ENCODE measurements around the gene PRM2.

Gene PRM2

DNA sequence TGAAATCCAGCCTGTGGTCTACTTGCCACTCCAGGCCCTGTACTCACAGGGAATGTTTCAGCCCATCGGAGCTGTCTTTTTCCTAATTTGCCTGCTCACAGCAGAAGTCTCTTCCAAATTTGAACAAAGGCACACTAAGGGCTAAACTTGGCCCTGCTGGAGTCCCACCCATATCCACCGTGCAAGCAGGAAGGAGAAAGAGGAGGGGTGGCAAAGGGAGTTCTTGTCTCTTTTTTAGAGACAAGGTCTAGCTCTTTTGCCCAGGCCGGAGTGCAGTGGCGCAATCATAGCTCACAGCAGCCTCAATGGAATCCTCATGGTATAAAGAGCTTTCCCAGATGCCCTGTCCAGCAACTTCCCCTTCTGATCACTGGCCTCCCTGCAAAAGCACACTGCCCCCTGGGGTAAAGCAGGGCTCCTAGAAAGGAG lies 7.6 kb upstream of the PRM2 start:
- DNase-seq = no peak

DNA sequence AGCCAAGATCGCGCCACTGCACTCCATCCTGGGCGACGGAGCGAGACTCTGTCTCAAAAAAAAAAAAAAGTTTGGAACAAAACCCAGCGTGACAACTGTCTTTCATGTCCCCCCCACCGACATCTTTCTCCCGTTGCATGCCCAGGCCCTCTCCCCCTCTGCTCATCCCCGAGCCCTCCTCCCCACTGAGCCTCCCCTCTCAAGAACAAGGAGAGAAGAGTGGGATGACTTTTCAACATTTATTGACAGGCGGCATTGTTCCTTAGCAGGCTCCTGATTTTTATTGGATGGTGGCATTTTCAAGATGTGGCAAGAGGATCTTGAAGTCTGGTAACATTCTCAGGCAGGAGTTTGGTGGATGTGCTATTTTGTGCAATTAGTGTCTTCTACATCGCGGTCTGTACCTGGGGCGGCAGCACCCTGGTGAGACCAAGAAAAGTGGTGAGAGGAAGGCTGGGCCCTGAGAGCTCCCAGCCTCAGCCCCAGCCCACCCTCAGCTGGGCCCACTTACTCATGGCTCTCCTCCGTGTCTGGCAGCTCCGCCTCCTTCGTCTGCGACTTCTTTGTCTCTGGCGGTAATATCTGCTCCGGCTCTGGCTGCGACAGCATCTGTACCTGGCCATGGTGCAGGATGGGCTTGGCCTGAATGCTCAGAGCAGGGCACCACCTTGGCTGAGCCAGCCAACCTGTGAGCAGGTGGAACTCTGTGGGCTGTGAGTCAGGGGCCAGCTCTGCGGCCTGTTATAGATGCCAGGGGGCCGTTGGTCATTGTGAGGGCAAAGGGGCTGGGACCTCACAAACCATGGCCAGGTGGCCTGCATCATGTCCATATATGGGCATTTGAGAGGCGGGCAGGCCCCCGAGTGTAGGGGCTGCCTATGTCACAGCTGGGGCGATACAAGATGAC lies 4.6 kb upstream of the PRM2 start, which contains the start of gene PRM1:
Gene PRM1, minus strand, starts transcription at position 715 of the 907 bp plus-strand sequence. Its CDS starts 92 bp downstream, at position 623.
- DNase-seq = no peak

DNA sequence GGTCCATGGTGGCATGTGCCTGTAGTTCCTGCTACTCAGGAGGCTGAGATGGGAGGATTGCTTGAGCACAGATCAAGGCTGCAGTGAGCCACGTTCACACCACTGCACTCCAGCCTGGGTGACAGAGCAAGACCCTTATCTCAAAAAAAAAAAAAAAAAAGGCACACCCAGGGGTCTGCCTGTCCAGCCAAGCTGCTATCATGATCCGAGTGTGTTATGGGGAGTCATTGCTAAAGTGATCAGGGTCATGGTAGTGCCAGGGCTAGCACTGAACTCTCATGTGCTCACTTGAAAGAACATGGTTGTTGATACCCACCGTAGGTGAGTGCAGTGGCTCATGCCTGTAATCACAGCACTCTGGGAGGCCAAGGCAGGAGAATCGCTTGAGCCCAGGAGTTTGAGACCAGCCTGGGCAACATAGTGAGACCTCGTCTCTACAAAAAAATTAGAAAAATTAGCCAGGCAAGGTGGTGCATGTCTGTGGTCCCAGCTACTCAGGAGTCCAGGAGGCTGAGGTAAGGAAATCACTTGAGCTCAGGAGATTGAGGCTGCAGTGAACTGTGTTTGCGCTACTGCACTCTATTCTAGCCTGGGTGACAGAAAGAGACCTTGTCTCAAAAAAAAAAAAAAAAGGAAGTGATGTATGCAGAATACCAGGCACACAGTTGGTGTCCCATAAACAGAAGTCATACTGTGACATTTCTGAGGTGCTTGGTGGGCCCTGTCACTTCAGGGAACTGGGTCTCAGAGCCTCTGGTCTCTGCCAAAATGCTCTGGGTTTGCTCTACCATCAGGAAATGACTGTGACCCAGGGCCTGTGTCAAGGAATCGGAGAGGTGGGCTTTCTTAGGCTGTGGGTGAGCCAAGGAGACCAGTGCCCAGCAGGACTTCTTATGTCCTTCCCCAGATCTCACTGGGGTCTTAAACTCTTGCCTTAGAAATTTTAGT lies 2.7 kb upstream of the PRM2 start:
- no peak for DNase-seq

DNA sequence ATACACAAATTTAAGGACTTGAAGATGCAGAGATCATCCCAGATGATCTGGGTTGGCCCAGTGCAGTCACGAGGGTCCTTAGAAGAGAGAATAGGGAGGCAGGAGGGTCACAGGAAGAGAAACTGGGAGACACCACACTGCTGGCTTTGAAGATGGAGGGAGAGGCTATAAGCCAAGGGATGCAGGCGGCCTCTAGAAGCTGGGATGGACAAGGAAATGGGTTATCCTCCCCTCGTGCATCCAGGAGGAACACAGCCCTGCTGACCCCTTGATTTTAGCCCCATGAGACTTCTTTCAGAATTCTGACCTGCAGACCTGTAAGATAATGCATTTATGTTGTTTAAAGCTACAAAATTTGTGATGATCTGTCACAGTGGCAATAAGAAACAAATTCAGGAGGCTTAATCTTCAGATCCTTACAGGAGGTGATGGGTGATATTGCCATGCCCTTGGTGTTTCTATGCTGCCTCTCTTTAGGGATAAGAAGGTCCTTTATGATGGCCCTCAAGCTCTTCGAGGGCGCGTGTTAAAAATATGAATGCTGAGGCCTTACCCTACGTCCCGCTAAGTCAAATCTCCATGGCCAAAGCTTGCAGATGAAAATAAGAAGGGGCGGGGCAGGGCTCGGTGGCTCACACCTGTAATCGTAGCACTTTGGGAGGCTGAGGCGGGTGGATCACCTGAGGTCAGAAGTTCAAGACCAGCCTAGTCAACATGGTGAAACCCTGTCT lies 1.5 kb upstream of the PRM2 start:
- DNase-seq = no peak

DNA sequence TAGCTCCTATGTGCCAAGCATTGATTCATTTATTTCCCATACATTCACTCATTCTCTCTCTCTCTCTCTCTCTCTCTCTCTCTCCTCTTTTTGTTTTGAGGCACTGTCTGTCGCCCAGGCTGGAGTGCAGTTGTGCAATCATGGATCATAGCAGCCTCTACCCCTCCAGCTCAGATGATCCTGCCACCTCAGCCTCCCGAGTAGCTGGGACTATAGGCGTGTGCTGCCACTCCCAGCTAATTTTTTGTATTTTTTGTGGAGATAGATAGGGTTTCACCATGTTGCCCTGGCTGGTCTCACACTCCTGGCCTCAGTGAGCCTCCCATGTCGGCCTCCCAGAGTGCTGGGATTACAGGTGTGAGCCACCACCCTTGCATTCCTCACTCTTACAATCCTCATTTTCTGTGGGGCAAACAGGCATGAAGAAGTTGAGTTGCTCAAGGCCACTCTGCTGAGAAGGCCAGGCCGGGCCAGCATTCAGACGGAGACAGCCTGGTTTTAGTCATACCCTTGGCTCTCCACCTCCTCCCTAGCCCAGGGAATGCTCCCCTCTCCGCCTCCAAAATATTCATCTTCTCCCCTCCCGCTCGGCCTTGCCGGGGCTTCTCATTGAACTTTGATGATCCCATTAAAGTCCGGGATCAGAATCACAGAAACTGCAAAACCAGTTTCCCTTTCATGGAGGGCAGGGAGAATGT lies 765 bp upstream of the PRM2 start:
- DNase-seq = no peak

DNA sequence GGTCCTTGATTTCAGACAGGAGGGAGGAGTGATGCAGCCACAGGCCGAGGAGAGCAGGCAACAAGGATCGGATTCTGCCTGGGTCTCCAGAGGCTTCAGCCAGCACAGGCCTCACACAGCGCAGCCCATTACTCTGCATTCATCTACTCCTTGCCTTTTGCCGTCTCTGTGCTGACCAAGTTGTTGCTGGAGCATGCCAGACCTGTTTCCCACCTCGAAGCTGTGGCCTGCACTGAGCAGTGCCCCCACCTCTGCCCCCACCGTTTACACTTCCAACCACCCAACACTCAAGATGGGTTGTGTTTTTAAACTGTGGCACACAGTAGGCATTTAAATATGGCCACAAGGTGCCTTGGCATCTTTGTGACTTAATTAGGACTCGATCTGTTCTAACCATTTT lies 1.3 kb downstream of the PRM2 start:
- DNase-seq = no peak

DNA sequence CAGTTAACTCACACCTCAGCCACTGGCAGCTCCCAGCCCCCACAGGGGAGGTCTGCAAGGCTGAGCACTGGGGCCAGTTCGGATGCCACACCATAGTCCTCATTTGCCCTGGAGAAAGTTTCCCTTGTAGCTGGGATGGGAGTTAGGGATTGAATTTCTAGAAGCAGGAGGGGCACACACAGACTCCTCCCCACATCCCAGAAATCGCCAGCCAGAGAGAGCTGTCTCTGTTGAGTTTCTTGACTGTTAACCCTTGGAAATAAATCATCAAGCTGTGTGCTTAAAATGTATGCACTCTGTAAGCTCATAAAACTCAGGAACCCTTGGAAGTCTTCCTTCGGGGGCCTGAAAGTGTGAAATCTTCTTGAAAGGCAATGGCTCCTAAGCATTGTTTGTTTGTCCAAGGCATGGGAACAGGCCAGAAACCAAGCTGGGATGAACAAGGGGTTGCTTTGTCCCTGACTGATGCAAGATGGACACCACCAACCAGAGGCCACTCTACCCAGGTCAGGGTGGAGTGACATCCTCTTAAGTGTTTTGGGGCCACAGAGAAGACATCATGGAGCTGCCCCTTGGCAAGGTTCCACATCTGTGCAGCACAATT lies 2.5 kb downstream of the PRM2 start:
- no peak for DNase-seq

DNA sequence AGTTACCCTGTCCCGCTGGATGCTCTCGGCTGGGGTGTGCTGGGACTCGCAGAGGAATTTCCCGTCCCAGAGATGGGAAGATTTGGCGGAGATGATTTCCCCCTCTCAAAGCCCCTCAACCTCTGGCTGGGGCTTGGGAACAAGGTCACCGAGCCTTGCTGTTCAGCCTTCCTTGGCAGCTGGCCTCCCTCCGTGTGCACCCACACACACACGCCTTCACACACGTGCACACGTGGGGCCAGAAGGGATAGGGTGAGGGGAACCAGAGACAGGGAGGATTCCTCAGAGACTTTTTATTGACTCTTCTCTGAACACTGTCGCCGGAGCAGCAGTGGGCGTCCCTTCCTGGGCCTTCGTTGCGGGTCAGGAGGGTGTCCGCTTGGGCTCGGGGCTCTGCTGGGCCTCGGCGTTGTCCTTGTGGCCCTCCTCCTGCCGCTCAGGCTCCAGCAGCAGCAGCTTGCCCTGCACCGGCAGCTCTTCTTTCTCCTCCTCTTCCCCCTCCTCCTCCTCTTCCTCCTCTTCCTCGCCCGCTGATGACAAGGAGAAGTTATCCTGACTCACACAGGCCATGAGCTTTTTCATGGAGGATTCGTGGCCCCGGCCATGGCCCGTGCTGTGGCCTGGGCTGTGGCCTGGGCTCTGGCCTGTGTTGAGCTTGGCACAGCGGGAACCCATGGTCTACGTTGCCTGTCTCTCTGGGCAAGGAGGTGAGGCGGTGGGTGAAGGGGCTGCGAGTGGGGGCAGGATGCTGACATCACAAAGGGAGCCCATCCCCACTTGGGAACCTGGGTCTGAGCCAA lies 3.2 kb downstream of the PRM2 start, which contains the start of gene PRM3:
Gene PRM3, minus strand, starts transcription at position 709 of the 800 bp plus-strand sequence. Its CDS starts 34 bp downstream, at position 675.
- no peak for DNase-seq

DNA sequence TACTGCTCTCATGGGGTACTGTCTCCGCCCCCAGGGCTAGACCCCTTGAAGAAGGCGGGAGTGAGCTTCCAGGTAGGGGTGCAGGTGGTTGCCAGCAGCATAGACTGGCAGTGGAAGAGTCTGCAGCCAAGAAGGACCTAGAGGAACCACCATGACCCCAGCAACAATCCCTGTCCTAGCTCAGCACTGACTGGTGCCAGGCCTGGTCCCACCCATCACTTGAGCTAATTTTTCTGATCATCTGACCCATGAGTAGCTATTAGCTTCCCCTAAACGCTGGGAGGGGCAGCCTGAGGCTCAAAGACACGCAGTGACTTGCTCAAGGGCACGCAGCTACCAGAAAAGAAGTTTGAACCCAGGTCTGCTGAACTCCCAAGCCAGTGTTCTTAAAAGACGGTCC lies 3.8 kb downstream of the PRM2 start:
- no peak for DNase-seq

DNA sequence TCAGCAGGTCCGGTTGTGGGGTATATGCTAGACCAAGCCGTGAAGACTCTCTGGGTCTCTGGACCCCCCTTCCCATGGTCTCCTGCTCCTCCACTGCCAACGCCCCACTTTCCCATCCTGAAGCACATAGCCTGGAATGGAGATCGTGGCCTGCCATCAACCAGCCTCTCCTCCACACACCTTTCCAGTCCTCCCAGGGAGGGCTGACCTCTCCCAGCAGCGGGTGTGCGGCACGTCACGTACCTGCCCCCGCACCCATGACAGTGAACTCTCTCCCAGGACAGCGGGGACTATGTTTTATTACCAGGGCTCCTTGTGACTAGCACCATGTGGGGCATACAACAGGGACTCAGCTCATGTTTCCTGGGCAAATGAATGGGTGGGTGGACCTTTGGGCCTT lies 4.7 kb downstream of the PRM2 start:
- no peak for DNase-seq

DNA sequence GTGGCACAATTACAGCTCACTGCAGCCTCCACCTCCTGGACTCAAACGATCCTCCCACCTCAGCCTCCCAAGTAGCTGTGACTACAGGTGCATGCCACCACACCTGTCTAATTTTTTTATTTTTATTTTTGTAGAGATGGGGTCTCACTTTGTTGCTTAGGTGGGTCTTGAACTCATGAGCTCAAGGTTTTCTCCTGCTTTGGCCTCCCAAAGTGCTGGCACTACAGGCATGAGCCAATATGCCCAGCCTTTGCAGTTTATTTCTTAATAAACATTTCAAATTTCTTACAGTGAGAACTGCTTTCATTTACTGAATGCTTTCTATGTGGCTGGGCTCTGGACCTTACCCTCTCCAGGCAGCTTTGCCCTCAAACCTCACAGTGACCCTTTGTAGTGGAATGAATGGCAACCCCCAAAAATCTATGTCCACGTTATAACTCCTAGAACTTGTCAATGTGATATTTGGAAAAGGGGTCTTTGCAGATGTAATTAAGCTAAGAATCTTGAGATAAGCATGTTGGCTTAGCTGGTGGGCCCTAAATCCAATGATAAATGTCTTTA lies 5.6 kb downstream of the PRM2 start:
- DNase-seq = no peak

DNA sequence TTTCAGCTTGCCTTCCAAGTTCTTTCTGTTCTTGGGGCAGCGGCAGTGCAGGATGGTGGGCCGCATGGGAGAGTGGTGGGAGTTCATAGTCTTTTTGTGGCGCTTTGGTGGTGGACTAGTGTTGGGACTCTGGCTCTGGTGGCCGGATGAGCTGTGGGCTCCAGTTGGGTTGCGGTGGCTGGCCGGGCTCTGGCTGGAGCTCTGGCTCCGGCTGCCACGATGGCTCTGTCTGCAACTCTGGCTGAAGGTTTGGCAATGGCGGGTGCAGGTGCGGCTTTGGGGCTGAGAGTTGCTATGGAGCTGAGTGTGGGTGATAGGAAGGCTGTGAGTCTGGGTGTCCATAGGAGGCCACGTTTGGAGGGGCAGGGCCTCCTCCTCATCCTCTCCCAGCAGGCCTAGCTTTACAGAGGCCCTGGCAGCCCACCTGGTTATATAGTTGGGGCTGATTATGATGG lies 7.3 kb downstream of the PRM2 start, which contains the start of gene TNP2:
Gene TNP2, minus strand, starts transcription at position 405 of the 455 bp plus-strand sequence. Its CDS starts 63 bp downstream, at position 342.
- DNase-seq = no peak

DNA sequence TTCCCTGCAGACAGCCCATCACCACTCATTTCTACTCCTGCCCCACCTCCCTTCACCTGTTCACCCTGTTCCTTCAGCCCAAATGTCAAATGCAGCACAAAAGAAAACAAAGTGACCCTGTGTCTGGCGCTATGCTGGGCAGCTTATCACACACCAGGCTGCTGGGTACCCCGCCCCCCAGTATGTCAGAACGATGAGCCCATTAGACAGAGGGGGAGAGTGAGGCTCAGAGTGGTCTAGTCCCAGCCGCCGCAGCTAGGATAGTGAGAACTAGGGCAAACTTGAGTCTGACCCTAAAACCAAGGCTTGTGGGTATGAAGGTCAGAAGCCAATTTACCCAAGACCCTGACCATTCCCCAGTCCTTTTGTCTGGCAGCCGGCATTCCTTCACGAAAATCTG lies 11.2 kb downstream of the PRM2 start:
- DNase-seq = no peak

DNA sequence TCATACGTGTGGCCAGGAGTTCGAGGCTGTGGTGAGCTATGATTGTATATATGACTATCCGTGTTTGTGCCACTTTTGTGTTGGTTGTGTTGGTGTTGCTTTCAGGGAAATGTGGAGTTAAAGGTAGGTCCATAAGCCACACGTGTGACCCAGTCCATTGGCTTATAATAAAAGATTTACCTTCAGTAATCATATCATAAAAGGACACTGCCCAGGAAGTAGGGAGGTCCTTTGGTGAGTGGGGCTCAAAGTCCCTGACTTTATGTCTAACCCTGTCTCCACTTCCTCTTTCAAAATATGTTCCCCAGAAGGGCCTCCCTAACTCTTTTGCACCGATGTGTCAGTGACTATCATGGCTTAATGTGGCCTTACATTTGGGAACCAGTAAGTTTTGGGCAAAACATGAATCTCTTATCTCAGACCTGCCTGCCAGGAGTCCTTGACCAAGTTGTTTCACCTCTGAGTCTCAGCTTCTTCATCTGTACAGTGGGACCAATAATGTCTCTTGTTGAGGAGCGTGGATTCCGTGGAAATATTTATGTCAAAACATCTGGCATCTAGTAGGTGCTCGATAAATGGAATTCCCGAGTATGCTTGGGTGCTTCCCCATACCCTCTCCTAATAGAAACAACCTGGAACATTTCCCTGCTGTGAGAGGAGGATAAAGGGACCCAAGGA lies 12.0 kb downstream of the PRM2 start:
- no peak for DNase-seq

DNA sequence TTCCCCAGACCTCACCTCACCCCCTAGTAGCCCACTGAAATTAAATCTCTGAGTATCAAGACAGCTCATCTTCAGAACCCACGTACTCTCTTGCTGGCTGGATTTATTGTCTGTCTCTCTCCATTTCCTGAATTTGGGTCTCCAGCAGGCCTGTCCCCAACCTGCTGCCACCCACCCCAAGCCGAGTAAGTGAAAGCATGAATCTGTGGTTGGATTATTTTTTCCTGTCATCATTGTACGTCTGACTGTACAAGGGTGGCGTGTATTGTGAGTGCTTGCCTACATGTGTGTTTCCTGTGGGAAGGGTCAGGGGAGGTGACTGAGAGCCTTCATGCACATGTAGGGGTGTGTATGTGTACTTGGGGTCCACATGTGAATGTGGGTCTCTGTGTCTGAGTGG lies 12.5 kb downstream of the PRM2 start:
- DNase-seq = no peak

DNA sequence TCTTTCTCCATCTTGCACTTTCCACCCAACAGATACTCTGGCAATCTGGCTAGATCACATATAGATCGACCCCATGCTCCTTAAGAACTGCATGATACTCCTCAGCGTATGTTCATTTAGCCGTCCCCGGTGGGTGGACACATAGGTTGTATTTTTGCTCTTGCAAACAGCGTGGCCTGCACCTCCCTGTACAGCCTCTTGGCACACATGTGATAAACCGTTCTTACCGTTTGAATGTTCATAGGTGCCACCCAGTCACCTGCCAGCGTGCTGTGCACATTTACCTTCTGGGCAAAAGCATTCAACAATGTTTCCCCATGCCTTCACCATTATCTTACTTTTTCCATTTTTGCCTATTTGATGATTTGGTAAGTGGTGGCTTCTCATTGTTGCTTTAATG lies 13.4 kb downstream of the PRM2 start:
- DNase-seq = no peak

DNA sequence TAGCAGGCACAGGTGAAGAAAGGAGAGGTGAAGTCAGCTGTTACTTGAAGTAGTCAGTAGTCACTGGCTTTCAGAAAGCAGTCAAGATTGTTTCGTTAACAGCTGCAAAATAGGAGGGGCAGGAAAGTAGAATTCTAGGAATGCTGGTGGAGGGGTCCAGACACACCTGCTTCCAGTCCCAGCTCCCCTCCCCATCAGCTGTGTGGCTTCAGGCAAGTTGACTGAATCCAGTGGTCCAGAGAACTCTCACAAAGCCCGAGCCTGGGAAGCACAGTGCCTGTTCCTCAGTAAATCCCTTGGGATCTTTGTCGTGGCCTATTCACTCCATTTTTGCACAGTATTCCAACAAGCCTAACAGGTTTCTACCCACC lies 15.7 kb downstream of the PRM2 start:
- no peak for DNase-seq

DNA sequence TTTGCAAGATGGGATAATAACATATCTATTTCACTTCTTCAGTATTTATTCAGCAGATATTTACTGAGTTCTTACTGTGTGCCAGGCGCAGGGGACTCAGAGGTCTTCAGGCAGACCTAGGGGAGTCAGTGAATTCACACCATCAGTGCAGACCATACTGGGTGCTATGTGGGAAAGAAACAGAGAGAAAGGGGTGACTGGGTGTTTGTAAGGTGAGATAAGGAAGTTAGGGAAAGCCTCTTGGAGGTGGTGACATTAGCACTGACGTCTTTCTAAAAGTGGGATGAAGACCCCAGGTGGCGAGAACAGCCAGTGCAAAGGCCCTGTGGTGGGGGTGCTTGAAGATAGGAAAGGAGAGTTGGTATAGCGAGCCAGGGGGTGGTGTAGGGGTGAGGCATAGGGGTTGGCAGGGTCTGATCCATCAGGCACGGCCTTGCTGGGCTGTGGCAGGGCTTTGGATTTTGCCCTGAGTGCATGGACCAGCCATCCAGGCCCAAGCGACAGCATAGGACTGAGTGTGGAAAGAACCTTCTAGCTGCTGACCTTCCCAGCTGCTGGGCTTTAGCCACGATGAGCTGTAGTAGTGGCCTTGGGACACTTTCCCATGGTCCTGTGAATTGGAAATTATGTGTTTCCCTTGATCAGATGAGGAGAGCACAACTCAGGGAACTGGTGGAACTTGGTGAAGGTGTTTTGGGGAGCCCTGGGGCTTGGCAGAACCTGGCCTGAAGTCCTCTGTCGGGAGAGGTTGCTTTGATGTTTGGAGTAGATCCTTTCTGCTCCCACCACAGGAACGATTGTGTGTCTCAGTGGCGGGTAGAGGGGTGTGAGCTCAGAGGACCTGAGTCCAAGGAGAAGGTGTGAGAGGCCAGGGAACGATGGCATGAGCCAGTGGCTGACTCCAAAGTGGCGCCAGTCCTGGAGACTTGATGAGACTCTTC lies 16.4 kb downstream of the PRM2 start:
- DNase-seq = no peak

Data from NCI-H1105 treated with DMSO at 0.1 percent for 48 hours (cell line).